PC-3 (cell line): ENCODE data around the gene ZNF587B. TPM values are rescaled to one million over a fixed set of nuclear protein-coding genes. Genes with fewer than 3 reads are reported as not detected.
"Not testable (repeated sequence)": the region's sequence is repeated elsewhere in the genome, so short reads cannot be mapped to it uniquely, and the experiment has no call there.

ENCODE experiments used
- ATAC-seq: fragments of 200-7000 bp; cut with Tn5 transposase; 2 replicates; pipeline ENCODE4 v1.9.1; 2020; ENCODE audit warnings: mild to moderate bottlenecking, moderate library complexity
- BruUV-seq: library from RNA; stranded (reverse); fragments of 400-500 nt; replicated peaks from 2 replicates; lab custom pipeline; 2021; lab: Mats Ljungman, UMichigan
- CTCF ChIA-PET: fragments of 300-600 bp; sonication (Branson Sonifier 250); formaldehyde crosslinking; loops from one replicate; lab custom pipeline; 2022; ENCODE audit warnings: antibody characterized with exemption; lab: Charles Lee
- POLR2A ChIA-PET: fragments of 300-600 bp; sonication (Branson Sonifier 250); formaldehyde crosslinking; loops from one replicate; lab custom pipeline; 2022; ENCODE audit warnings: antibody characterized with exemption; ENCODE audit not compliant: unreplicated experiment; lab: Charles Lee
- DNase-seq: peaks from one replicate; pipeline ENCODE4 v3.0.0-alpha.2; 2015
- H2AFZ ChIP-seq: fragments of 300-600 bp; sonication (generic); 2 replicates; pipeline ENCODE4 v1.6.0; 2016; ENCODE audit warnings: antibody characterized with exemption, low read length
- H3F3A ChIP-seq: fragments of 300-600 bp; sonication (generic); one replicate; pipeline ENCODE4 v1.6.0; 2017; ENCODE audit warnings: antibody characterized with exemption, low read length, control low read depth, mild to moderate bottlenecking; ENCODE audit not compliant: unreplicated experiment
- H3K27ac ChIP-seq: fragments of 300-600 bp; sonication (generic); 2 replicates; pipeline ENCODE4 v1.5.1; 2016; ENCODE audit warnings: mild to moderate bottlenecking, low read length
- H3K27me3 ChIP-seq: fragments of 300-600 bp; sonication (generic); 2 replicates; pipeline ENCODE4 v1.6.1; 2016; ENCODE audit warnings: low read length, mixed read lengths
- H3K36me3 ChIP-seq: fragments of 300-600 bp; sonication (generic); 2 replicates; pipeline ENCODE4 v1.6.1; 2016; ENCODE audit warnings: low read depth, mixed run types, low read length, mixed read lengths
- H3K4me1 ChIP-seq: fragments of 300-600 bp; sonication (generic); 2 replicates; pipeline ENCODE4 v1.5.1; 2016; ENCODE audit warnings: low read length; ENCODE audit not compliant: insufficient read depth
- H3K4me2 ChIP-seq: fragments of 300-600 bp; sonication (generic); 2 replicates; pipeline ENCODE4 v1.6.0; 2016; ENCODE audit warnings: low read length
- H3K4me3 ChIP-seq: fragments of 300-600 bp; sonication (generic); 2 replicates; pipeline ENCODE4 v1.5.1; 2016; ENCODE audit warnings: mild to moderate bottlenecking, low read length, mixed read lengths
- H3K79me2 ChIP-seq: fragments of 300-600 bp; sonication (generic); 2 replicates; pipeline ENCODE4 v1.6.1; 2017; ENCODE audit warnings: low read length, mixed read lengths
- H3K9ac ChIP-seq: fragments of 300-600 bp; sonication (generic); 2 replicates; pipeline ENCODE4 v1.6.0; 2016; ENCODE audit warnings: mild to moderate bottlenecking, low read length
- H3K9me2 ChIP-seq: fragments of 300-600 bp; sonication (generic); replicated peaks from 2 replicates; pipeline ENCODE4 v1.6.1; 2016; ENCODE audit warnings: mixed run types, low read length, mixed read lengths
- H3K9me3 ChIP-seq: fragments of 300-600 bp; sonication (generic); 2 replicates; pipeline ENCODE4 v1.6.1; 2016; ENCODE audit warnings: low read length, mixed read lengths
- H4K20me1 ChIP-seq: fragments of 300-600 bp; sonication (generic); 2 replicates; pipeline ENCODE4 v1.6.1; 2016; ENCODE audit warnings: low read length, mixed read lengths
- EZH2 ChIP-seq: fragments of 300-600 bp; sonication (generic); IDR thresholded peaks from one replicate; pipeline ENCODE4 v1.6.1; 2017; ENCODE audit warnings: antibody characterized with exemption, mild to moderate bottlenecking, low read length; ENCODE audit not compliant: unreplicated experiment
- EZH2phosphoT487 ChIP-seq: fragments of 300-600 bp; sonication (generic); IDR thresholded peaks from 2 replicates; pipeline ENCODE4 v1.6.1; 2018; ENCODE audit warnings: mild to moderate bottlenecking, antibody characterized with exemption, low read length, borderline replicate concordance
- intact Hi-C: fragments of 100-400 bp; cut with micrococcal nuclease; formaldehyde crosslinking; loops from 2 replicates; pipeline ENCODE4 v1.9.0; 2023
- total RNA-seq: library from RNA; depleted of rRNA; stranded (reverse); fragments of >200 nt; gene quantifications from 2 replicates; pipeline ENCODE4 v1.2.3, GENCODE V29; 2014
- TF ChIP-seq, protein P1 (sequence below): fragments of 300-600 bp; sonication (generic); conservative IDR thresholded peaks from 2 replicates; pipeline ENCODE4 v1.5.1; 2017; ENCODE audit warnings: antibody characterized with exemption, low read depth, mild to moderate bottlenecking, low read length

Gene ZNF587B
- total RNA-seq, 1 experiment from 2014 or later, result 21.2 TPM

GRCh38 chr19:57819475-57820148 lies 10.5 kb upstream of the ZNF587B start:
- H3K79me2 ChIP-seq, result peaks cover 57% of the 10 kb centered on the region
- POLR2A ChIA-PET, result interaction anchor here (0.6 kb wide), 1 partner anchor 34 kb away, joined by 12 read pairs; no protein-coding TSS in a partner anchor
- no peak for TF ChIP-seq EZH2
- TF ChIP-seq, protein P1, sequence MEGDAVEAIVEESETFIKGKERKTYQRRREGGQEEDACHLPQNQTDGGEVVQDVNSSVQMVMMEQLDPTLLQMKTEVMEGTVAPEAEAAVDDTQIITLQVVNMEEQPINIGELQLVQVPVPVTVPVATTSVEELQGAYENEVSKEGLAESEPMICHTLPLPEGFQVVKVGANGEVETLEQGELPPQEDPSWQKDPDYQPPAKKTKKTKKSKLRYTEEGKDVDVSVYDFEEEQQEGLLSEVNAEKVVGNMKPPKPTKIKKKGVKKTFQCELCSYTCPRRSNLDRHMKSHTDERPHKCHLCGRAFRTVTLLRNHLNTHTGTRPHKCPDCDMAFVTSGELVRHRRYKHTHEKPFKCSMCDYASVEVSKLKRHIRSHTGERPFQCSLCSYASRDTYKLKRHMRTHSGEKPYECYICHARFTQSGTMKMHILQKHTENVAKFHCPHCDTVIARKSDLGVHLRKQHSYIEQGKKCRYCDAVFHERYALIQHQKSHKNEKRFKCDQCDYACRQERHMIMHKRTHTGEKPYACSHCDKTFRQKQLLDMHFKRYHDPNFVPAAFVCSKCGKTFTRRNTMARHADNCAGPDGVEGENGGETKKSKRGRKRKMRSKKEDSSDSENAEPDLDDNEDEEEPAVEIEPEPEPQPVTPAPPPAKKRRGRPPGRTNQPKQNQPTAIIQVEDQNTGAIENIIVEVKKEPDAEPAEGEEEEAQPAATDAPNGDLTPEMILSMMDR, result peak; percentile 34; the same call in 1 of the 2 replicates
- TF ChIP-seq EZH2phosphoT487, result no peak

GRCh38 chr19:57820599-57820998 lies 9.5 kb upstream of the ZNF587B start:
- H3K4me1 ChIP-seq, result peaks cover 16% of the 10 kb centered on the region
- peak overlapping the region; percentile 87 for H3K4me2 ChIP-seq
- H3K27ac ChIP-seq, result no peak overlapping the region
- H3K79me2 ChIP-seq, result peaks cover 67% of the 10 kb centered on the region
- peaks cover 11% of the 10 kb centered on the region; the same call in 1 of the 2 replicates for H4K20me1 ChIP-seq
- intact Hi-C loops, result no loop called here
- TF ChIP-seq EZH2phosphoT487 (no peak), EZH2 (no peak)
- TF ChIP-seq, protein P1, result no peak
- H3K9me3 ChIP-seq, result no peaks in the 10 kb centered on the region
- H3K27me3 ChIP-seq, result no peaks in the 10 kb centered on the region
- BruUV-seq, result no TSS peak
- ChIA-PET CTCF (no interaction called here), POLR2A (no interaction called here)
- peak overlapping the region; percentile 98 for H3K9ac ChIP-seq
- no peak overlapping the region for H2AFZ ChIP-seq
- DNase-seq, result no peak
- no peak for ATAC-seq
- no peaks in the 10 kb centered on the region for H3F3A ChIP-seq
- peaks cover 25% of the 10 kb centered on the region for H3K36me3 ChIP-seq
- H3K4me3 ChIP-seq, result peak overlapping the region; percentile 90
- no peaks in the 10 kb centered on the region for H3K9me2 ChIP-seq

More at GRCh38 chr19:57819475-57820148, 10.5 kb upstream of the ZNF587B start:
- Histone ChIP-seq H3K27me3 (no peaks in the 10 kb centered on the region), H4K20me1 (peaks cover 11% of the 10 kb centered on the region; the same call in 1 of the 2 replicates), H3K4me1 (peaks cover 21% of the 10 kb centered on the region), H3F3A (no peaks in the 10 kb centered on the region), H2AFZ (peak overlapping the region; percentile 74), H3K36me3 (peaks cover 21% of the 10 kb centered on the region), H3K9me2 (no peaks in the 10 kb centered on the region), H3K9me3 (no peaks in the 10 kb centered on the region), H3K4me2 (peak overlapping the region; percentile 87), H3K27ac (peak overlapping the region; percentile 61), H3K4me3 (peak overlapping the region; percentile 90), H3K9ac (peak overlapping the region; percentile 98)
- intact Hi-C loops, result loop anchor here (10.0 kb wide), 2 partner anchors 185 to 335 kb away; partner anchors contain the start of genes ZNF211 and ZNF329
- ATAC-seq (peak; percentile 86), DNase-seq (peak; percentile 98)
- BruUV-seq, result TSS peak; percentile 63
- CTCF ChIA-PET, result interaction anchor here (0.5 kb wide), 1 partner anchor 15 kb away, joined by 3 read pairs; no protein-coding TSS in a partner anchor

GRCh38 chr19:57821095-57821494 lies 9.0 kb upstream of the ZNF587B start:
- H3K9ac ChIP-seq, H3K9me2 ChIP-seq, H3K27ac ChIP-seq, H3F3A ChIP-seq, CTCF ChIA-PET, BruUV-seq, H3K27me3 ChIP-seq, H3K9me3 ChIP-seq, POLR2A ChIA-PET, intact Hi-C loops, H2AFZ ChIP-seq, DNase-seq, ATAC-seq: not testable (repeated sequence)
- Histone ChIP-seq H4K20me1 (peaks cover 16% of the 10 kb centered on the region; the same call in 1 of the 2 replicates), H3K36me3 (peaks cover 30% of the 10 kb centered on the region), H3K79me2 (peaks cover 72% of the 10 kb centered on the region), H3K4me1 (peaks cover 16% of the 10 kb centered on the region), H3K4me3 (peak overlapping the region; percentile 90), H3K4me2 (peak overlapping the region; percentile 87)

DNA sequence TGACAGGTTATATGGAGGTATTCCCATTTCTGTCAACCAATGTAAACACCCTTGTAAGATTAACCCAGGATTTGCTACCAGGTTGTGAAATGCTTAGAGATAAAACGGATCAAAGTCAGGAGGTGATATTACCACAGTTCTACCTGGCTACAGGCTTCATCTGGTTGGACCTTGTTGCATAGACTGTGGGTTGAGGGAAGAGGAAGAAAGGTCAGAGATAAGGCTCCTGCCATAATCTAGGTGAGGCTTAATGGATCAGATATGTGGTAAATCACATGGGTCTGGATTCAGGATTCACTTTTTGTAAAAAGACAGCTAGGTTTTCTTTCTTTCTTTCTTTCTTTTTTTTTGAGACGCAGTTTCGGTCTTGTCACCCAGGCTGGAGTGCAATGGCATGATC lies 8.6 kb upstream of the ZNF587B start:
- H3K9ac ChIP-seq, H3K9me2 ChIP-seq, BruUV-seq, H3K4me3 ChIP-seq, intact Hi-C loops, H3K27ac ChIP-seq, ATAC-seq, H3F3A ChIP-seq, DNase-seq, H3K27me3 ChIP-seq, H2AFZ ChIP-seq, CTCF ChIA-PET, POLR2A ChIA-PET, H3K9me3 ChIP-seq: not testable (repeated sequence)
- H3K4me1 ChIP-seq, result peaks cover 16% of the 10 kb centered on the region
- H3K36me3 ChIP-seq, result peaks cover 34% of the 10 kb centered on the region
- peaks cover 76% of the 10 kb centered on the region for H3K79me2 ChIP-seq
- H3K4me2 ChIP-seq, result peak overlapping the region; percentile 29
- peaks cover 20% of the 10 kb centered on the region; the same call in 1 of the 2 replicates for H4K20me1 ChIP-seq
